ENCODE data around the gene ABCC11.

- TF ChIP-seq POLR2A (IDR thresholded peaks at IDR 0.05; ENCODE audit: low read length) (no peak), GATA1 (IDR thresholded peaks at IDR 0.05; ENCODE audit: low read depth, low read length) (no peak)
Measured at GRCh38 chr16:48218473-48218872, 28.9 kb downstream of the ABCC11 start.

All from erythroblast (primary cell).